ENCODE results near the gene CD164L2. TPM values are rescaled to one million over a fixed set of nuclear protein-coding genes. Genes with fewer than 3 reads are reported as not detected.

Gene CD164L2
- total RNA-seq, 1 donor from 2014 or later: not detected

- Mint-ChIP-seq H3K27me3 (ENCODE audit: low read depth, unreplicated experiment) (no peaks in the 10 kb centered on the region), H3K4me1 (ENCODE audit: low read depth, unreplicated experiment) (peaks cover 37% of the 10 kb centered on the region)
- no peak for FAIRE-seq
These were observed 40.6 kb upstream of the CD164L2 start for GRCh38 chr1:27423709-27424108.

GRCh38 chr1:27418326-27419185, 35.4 kb upstream of the CD164L2 start:
- no peaks in the 10 kb centered on the region for H3K27me3 ChIP-seq (ENCODE audit: insufficient read depth, low read length)
- no peak for FAIRE-seq
- Mint-ChIP-seq H3K4me3 (ENCODE audit: unreplicated experiment) (peak overlapping the region; percentile 71), H3K9me3 (ENCODE audit: unreplicated experiment) (no peaks in the 10 kb centered on the region), H3K4me1 (ENCODE audit: low read depth, unreplicated experiment) (peaks cover 34% of the 10 kb centered on the region), H3K27ac (ENCODE audit: unreplicated experiment) (peak overlapping the region; percentile 98), H3K27me3 (ENCODE audit: low read depth, unreplicated experiment) (no peaks in the 10 kb centered on the region), H3K36me3 (ENCODE audit: low read depth, unreplicated experiment) (peaks cover 18% of the 10 kb centered on the region)
- H3K79me2 ChIP-seq (ENCODE audit: insufficient read depth, low read length): peaks cover 26% of the 10 kb centered on the region
- H3K4me3 ChIP-seq (ENCODE audit: insufficient read depth, low read depth, low read length): no peak overlapping the region
- DNase-seq (ENCODE audit: low read depth): peak; percentile 88
- H4K20me1 ChIP-seq (ENCODE audit: insufficient read depth, low read length): no peaks in the 10 kb centered on the region
- no peaks in the 10 kb centered on the region for H3K9me3 ChIP-seq (ENCODE audit: insufficient read depth, low read depth, low read length)
- H3K4me2 ChIP-seq (ENCODE audit: low read length): peak overlapping the region; percentile 62
- H2AFZ ChIP-seq (ENCODE audit: low read depth, low read length): peak overlapping the region; percentile 17
- peaks cover 14% of the 10 kb centered on the region for H3K4me1 ChIP-seq (ENCODE audit: insufficient read depth, low read length)
- H3K27ac ChIP-seq (ENCODE audit: low read depth, low read length): peak overlapping the region; percentile 74
- H3K9ac ChIP-seq (ENCODE audit: low read length): peak overlapping the region; percentile 73
- H3K36me3 ChIP-seq (ENCODE audit: insufficient read depth, low read length): peaks cover 32% of the 10 kb centered on the region
- TF ChIP-seq EZH2 (IDR thresholded peaks at IDR 0.05; ENCODE audit: insufficient read depth, low read length) (no peak), CTCF (IDR thresholded peaks at IDR 0.05; ENCODE audit: insufficient read depth, low read depth, low read length) (no peak)

More at GRCh38 chr1:27423709-27424108, 40.6 kb upstream of the CD164L2 start:
- Histone ChIP-seq H2AFZ (ENCODE audit: low read depth, low read length) (no peak overlapping the region), H3K27me3 (ENCODE audit: insufficient read depth, low read length) (no peaks in the 10 kb centered on the region), H3K4me3 (ENCODE audit: insufficient read depth, low read depth, low read length) (no peak overlapping the region), H3K9ac (ENCODE audit: low read length) (no peak overlapping the region), H3K79me2 (ENCODE audit: insufficient read depth, low read length) (peaks cover 40% of the 10 kb centered on the region), H4K20me1 (ENCODE audit: insufficient read depth, low read length) (peaks cover 22% of the 10 kb centered on the region), H3K9me3 (ENCODE audit: insufficient read depth, low read depth, low read length) (no peaks in the 10 kb centered on the region), H3K36me3 (ENCODE audit: insufficient read depth, low read length) (peaks cover 3% of the 10 kb centered on the region), H3K4me2 (ENCODE audit: low read length) (no peak overlapping the region), H3K27ac (ENCODE audit: low read depth, low read length) (no peak overlapping the region), H3K4me1 (ENCODE audit: insufficient read depth, low read length) (peaks cover 4% of the 10 kb centered on the region)
- TF ChIP-seq CTCF (IDR thresholded peaks at IDR 0.05; ENCODE audit: insufficient read depth, low read depth, low read length): no peak
- TF ChIP-seq EZH2 (IDR thresholded peaks at IDR 0.05; ENCODE audit: insufficient read depth, low read length): no peak
- H3K36me3 Mint-ChIP-seq (ENCODE audit: low read depth, unreplicated experiment): peaks cover 5% of the 10 kb centered on the region
- no peaks in the 10 kb centered on the region for H3K9me3 Mint-ChIP-seq (ENCODE audit: unreplicated experiment)
- no peak overlapping the region for H3K4me3 Mint-ChIP-seq (ENCODE audit: unreplicated experiment)
- no peak for DNase-seq (ENCODE audit: low read depth)
- H3K27ac Mint-ChIP-seq (ENCODE audit: unreplicated experiment): no peak overlapping the region

GRCh38 chr1:27417713-27418112, 34.6 kb upstream of the CD164L2 start:
- Histone ChIP-seq H2AFZ (ENCODE audit: low read depth, low read length) (no peak overlapping the region), H3K27ac (ENCODE audit: low read depth, low read length) (peak overlapping the region; percentile 74), H3K9me3 (ENCODE audit: insufficient read depth, low read depth, low read length) (no peaks in the 10 kb centered on the region), H3K27me3 (ENCODE audit: insufficient read depth, low read length) (no peaks in the 10 kb centered on the region), H3K4me1 (ENCODE audit: insufficient read depth, low read length) (peaks cover 14% of the 10 kb centered on the region), H3K4me2 (ENCODE audit: low read length) (no peak overlapping the region), H3K9ac (ENCODE audit: low read length) (peak overlapping the region; percentile 73), H3K79me2 (ENCODE audit: insufficient read depth, low read length) (peaks cover 23% of the 10 kb centered on the region), H3K4me3 (ENCODE audit: insufficient read depth, low read depth, low read length) (no peak overlapping the region), H4K20me1 (ENCODE audit: insufficient read depth, low read length) (no peaks in the 10 kb centered on the region), H3K36me3 (ENCODE audit: insufficient read depth, low read length) (peaks cover 41% of the 10 kb centered on the region)
- Mint-ChIP-seq H3K4me3 (ENCODE audit: unreplicated experiment) (no peak overlapping the region), H3K36me3 (ENCODE audit: low read depth, unreplicated experiment) (peaks cover 26% of the 10 kb centered on the region), H3K4me1 (ENCODE audit: low read depth, unreplicated experiment) (peaks cover 34% of the 10 kb centered on the region), H3K27me3 (ENCODE audit: low read depth, unreplicated experiment) (no peaks in the 10 kb centered on the region), H3K9me3 (ENCODE audit: unreplicated experiment) (no peaks in the 10 kb centered on the region), H3K27ac (ENCODE audit: unreplicated experiment) (peak overlapping the region; percentile 98)
- no peak for FAIRE-seq
- no peak for DNase-seq (ENCODE audit: low read depth)
- TF ChIP-seq EZH2 (IDR thresholded peaks at IDR 0.05; ENCODE audit: insufficient read depth, low read length) (no peak), CTCF (IDR thresholded peaks at IDR 0.05; ENCODE audit: insufficient read depth, low read depth, low read length) (no peak)

Data from astrocyte (in vitro differentiated cells and primary cell).